HL-60 (cell line): Measurements from ENCODE around the gene RHBDD1.

Experiments
- GABPA ChIP-seq: IDR thresholded peaks from 2 replicates; pipeline ENCODE4 v1.6.1; 2012; ENCODE audit warnings: low read depth
- POLR2AphosphoS5 ChIP-seq: IDR thresholded peaks from 2 replicates; pipeline ENCODE4 v1.6.1; 2012; ENCODE audit warnings: low read depth
- SPI1 ChIP-seq: IDR thresholded peaks from 2 replicates; pipeline ENCODE4 v1.6.1; 2012; ENCODE audit warnings: low read depth, mild to moderate bottlenecking, borderline replicate concordance
- TF ChIP-seq, protein P1 (sequence below): IDR thresholded peaks from one replicate; pipeline ENCODE4 v1.5.1; 2011; ENCODE audit warnings: low read length, control low read depth, inconsistent platforms; ENCODE audit not compliant: insufficient read depth
- TF ChIP-seq, protein P2 (sequence below): IDR thresholded peaks from 2 replicates; pipeline ENCODE4 v1.6.1; 2012; ENCODE audit warnings: low read depth; ENCODE audit not compliant: insufficient replicate concordance

DNA sequence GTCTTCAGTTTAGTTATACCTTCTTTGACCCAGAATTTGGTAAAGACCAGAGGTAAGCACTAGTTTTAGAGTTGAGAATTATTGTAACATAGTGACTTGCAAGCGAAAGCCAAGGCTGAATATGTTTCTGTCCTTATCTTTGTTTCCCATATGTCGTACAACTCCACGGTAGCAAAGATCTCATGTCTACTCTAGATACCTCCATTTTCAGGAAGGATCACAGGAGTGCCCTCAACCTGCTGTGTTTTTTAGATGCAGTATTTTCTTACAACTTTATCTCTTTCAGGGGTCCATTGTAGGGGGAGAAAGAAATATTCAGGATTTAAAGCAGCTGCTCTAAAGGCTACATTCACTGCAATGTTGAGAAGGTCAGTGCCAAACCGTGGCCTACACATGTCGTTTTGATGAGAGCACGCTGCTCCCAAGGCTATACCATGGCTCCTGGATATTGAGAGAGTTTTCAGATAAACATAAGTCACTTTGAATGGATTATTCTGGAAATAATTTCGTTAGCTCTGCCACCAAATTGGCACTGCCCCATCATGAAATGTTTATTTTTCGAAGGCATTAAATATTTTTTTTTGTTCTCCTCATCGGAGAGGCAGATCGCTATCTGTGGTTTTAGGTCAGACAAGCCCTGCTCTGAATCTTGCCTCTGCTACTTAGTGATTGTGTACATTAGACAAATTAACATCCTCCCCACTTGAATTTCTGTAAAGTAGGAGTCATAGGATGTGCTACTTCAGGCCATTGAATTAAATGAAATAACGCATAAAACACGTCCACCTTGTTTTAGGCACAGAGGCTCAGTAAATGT, 2.1 kb downstream of the RHBDD1 start:
- TF ChIP-seq, protein P1, sequence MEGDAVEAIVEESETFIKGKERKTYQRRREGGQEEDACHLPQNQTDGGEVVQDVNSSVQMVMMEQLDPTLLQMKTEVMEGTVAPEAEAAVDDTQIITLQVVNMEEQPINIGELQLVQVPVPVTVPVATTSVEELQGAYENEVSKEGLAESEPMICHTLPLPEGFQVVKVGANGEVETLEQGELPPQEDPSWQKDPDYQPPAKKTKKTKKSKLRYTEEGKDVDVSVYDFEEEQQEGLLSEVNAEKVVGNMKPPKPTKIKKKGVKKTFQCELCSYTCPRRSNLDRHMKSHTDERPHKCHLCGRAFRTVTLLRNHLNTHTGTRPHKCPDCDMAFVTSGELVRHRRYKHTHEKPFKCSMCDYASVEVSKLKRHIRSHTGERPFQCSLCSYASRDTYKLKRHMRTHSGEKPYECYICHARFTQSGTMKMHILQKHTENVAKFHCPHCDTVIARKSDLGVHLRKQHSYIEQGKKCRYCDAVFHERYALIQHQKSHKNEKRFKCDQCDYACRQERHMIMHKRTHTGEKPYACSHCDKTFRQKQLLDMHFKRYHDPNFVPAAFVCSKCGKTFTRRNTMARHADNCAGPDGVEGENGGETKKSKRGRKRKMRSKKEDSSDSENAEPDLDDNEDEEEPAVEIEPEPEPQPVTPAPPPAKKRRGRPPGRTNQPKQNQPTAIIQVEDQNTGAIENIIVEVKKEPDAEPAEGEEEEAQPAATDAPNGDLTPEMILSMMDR, result no peak
- TF ChIP-seq POLR2AphosphoS5 (no peak), GABPA (no peak), SPI1 (no peak)
- TF ChIP-seq, protein P2, sequence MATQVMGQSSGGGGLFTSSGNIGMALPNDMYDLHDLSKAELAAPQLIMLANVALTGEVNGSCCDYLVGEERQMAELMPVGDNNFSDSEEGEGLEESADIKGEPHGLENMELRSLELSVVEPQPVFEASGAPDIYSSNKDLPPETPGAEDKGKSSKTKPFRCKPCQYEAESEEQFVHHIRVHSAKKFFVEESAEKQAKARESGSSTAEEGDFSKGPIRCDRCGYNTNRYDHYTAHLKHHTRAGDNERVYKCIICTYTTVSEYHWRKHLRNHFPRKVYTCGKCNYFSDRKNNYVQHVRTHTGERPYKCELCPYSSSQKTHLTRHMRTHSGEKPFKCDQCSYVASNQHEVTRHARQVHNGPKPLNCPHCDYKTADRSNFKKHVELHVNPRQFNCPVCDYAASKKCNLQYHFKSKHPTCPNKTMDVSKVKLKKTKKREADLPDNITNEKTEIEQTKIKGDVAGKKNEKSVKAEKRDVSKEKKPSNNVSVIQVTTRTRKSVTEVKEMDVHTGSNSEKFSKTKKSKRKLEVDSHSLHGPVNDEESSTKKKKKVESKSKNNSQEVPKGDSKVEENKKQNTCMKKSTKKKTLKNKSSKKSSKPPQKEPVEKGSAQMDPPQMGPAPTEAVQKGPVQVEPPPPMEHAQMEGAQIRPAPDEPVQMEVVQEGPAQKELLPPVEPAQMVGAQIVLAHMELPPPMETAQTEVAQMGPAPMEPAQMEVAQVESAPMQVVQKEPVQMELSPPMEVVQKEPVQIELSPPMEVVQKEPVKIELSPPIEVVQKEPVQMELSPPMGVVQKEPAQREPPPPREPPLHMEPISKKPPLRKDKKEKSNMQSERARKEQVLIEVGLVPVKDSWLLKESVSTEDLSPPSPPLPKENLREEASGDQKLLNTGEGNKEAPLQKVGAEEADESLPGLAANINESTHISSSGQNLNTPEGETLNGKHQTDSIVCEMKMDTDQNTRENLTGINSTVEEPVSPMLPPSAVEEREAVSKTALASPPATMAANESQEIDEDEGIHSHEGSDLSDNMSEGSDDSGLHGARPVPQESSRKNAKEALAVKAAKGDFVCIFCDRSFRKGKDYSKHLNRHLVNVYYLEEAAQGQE, result no peak
